Panc1 (cell line): Measurements from ENCODE around the gene NUDT4. TPM values are rescaled to one million over a fixed set of nuclear protein-coding genes. Genes with fewer than 3 reads are reported as not detected.
A peak's percentile ranks its signal among the peaks of the same experiment; 100 is the strongest.

ENCODE experiments used
- ATAC-seq: fragments of 200-7000 bp; cut with Tn5 transposase; 2 replicates; pipeline ENCODE4 v1.9.1; 2020; ENCODE audit warnings: mild to moderate bottlenecking, moderate library complexity
- BruUV-seq: library from RNA; stranded (reverse); fragments of 400-500 nt; replicated peaks from 2 replicates; lab custom pipeline; 2021; lab: Mats Ljungman, UMichigan
- CTCF ChIA-PET: fragments of 300-600 bp; sonication (Branson Sonifier 250); formaldehyde crosslinking; loops from one replicate; lab custom pipeline; 2022; ENCODE audit warnings: antibody characterized with exemption; lab: Charles Lee
- POLR2A ChIA-PET: fragments of 300-600 bp; sonication (Branson Sonifier 250); formaldehyde crosslinking; loops from one replicate; lab custom pipeline; 2022; ENCODE audit warnings: antibody characterized with exemption; lab: Charles Lee
- DNase-seq: peaks from one replicate; pipeline ENCODE4 v3.0.0-alpha.2; 2010; ENCODE audit warnings: low read depth, low spot score
- H3K27ac ChIP-seq: 2 replicates; pipeline ENCODE4 v1.5.1; 2011; ENCODE audit warnings: mild to moderate bottlenecking, low read length, inconsistent platforms
- H3K27me3 ChIP-seq: fragments of 200-500 bp; sonication (Bioruptor generic); 2 replicates; pipeline ENCODE4 v1.6.0; 2014; ENCODE audit warnings: low read length, inconsistent platforms; ENCODE audit not compliant: control insufficient read depth, insufficient read depth
- H3K36me3 ChIP-seq: fragments of 200-500 bp; sonication (Bioruptor generic); 2 replicates; pipeline ENCODE4 v1.5.1; 2014; ENCODE audit warnings: inconsistent platforms, mild to moderate bottlenecking, low read length, moderate library complexity; ENCODE audit not compliant: control insufficient read depth, insufficient read depth
- H3K4me1 ChIP-seq: 2 replicates; pipeline ENCODE4 v1.5.1; 2011; ENCODE audit warnings: inconsistent platforms, mild to moderate bottlenecking, low read length, moderate library complexity; ENCODE audit not compliant: control insufficient read depth, insufficient read depth
- H3K4me3 ChIP-seq, 2 experiments: 2 replicates each; pipeline ENCODE4 v1.5.1; 2011 to 2012; ENCODE audit warnings: low read depth in 2 of 2, low read length in 2 of 2, mild to moderate bottlenecking in 2 of 2, inconsistent platforms in 1 of 2, moderate library complexity in 1 of 2
- H3K9me3 ChIP-seq: fragments of 200-500 bp; sonication (Bioruptor generic); 2 replicates; pipeline ENCODE4 v1.5.1; 2014; ENCODE audit warnings: low read depth, mild to moderate bottlenecking, inconsistent platforms, low read length, moderate library complexity; ENCODE audit not compliant: control insufficient read depth, insufficient read depth
- CTCF ChIP-seq: fragments of 450-650 bp; IDR thresholded peaks from 2 replicates; pipeline ENCODE4 v1.5.1; 2017; ENCODE audit warnings: mild to moderate bottlenecking
- POLR2AphosphoS5 ChIP-seq: IDR thresholded peaks from 2 replicates; pipeline ENCODE4 v1.6.1; 2012; ENCODE audit warnings: mild to moderate bottlenecking, low read depth, low read length, moderate library complexity
- REST ChIP-seq, 2 experiments: IDR thresholded peaks; 2 replicates each; pipeline ENCODE4 v1.6.1; 2011 to 2012; ENCODE audit warnings: low read depth in 2 of 2, control low read depth in 1 of 2, low read length in 1 of 2, mild to moderate bottlenecking in 1 of 2, moderate library complexity in 1 of 2; ENCODE audit not compliant: insufficient read depth in 1 of 2
- SIN3A ChIP-seq: IDR thresholded peaks from 2 replicates; pipeline ENCODE4 v1.6.1; 2012; ENCODE audit warnings: low read depth, mild to moderate bottlenecking, low read length, moderate library complexity, borderline replicate concordance; ENCODE audit not compliant: insufficient read depth
- TCF7L2 ChIP-seq: IDR thresholded peaks from 2 replicates; pipeline ENCODE4 v1.6.1; 2011; ENCODE audit warnings: mild to moderate bottlenecking, low read depth, low read length, inconsistent platforms
- in situ Hi-C: cut with HindIII; loops from 2 replicates; pipeline ENCODE4 v1.10.0; 2016; ENCODE audit warnings: low sequenced_read_pairs, low pct_unique_long_range_greater_than_20kb
- intact Hi-C: fragments of 100-400 bp; cut with micrococcal nuclease; formaldehyde crosslinking; loops from one replicate; pipeline ENCODE4 v1.10.0; 2022; ENCODE audit not compliant: unreplicated experiment
- total RNA-seq: library from RNA; stranded (reverse); gene quantifications from one replicate; pipeline ENCODE4 v1.2.1, GENCODE V29; 2021; ENCODE audit not compliant: unreplicated experiment

NUDT4 gene
- total RNA-seq, 1 experiment from 2014 or later = 45.7 TPM

- ATAC-seq = no peak
- TF ChIP-seq CTCF (no peak), SIN3A (no peak), REST (IDR thresholded peaks at IDR 0.05; ENCODE audit: insufficient read depth in 1 of 2, low read depth in 2 of 2, low read length in 1 of 2) (no peak), POLR2AphosphoS5 (no peak)
- H3K36me3 ChIP-seq = no peaks in the 10 kb centered on the region; the same call in 1 of the 2 replicates
- ChIA-PET CTCF (no interaction called here), POLR2A (no interaction called here)
- H3K4me1 ChIP-seq = peaks cover 31% of the 10 kb centered on the region
- no TSS peak for BruUV-seq
- intact Hi-C loops (no loop called here), in situ Hi-C loops (no loop called here)
- H3K9me3 ChIP-seq = no peaks in the 10 kb centered on the region
- H3K27ac ChIP-seq = no peak overlapping the region
- no peak overlapping the region for H3K4me3 ChIP-seq
- no peaks in the 10 kb centered on the region for H3K27me3 ChIP-seq
- DNase-seq = no peak
These were observed 60.7 kb downstream of the NUDT4 start for GRCh38 chr12:93438266-93439050.

- ChIA-PET POLR2A (no interaction called here), CTCF (no interaction called here)
- ATAC-seq (no peak), DNase-seq (no peak)
- intact Hi-C loops (no loop called here), in situ Hi-C loops (no loop called here)
- Histone ChIP-seq H3K4me3 (peak overlapping the region; percentile 77 to 85), H3K9me3 (no peaks in the 10 kb centered on the region), H3K4me1 (peaks cover 31% of the 10 kb centered on the region), H3K27ac (peak overlapping the region; percentile 87), H3K36me3 (no peaks in the 10 kb centered on the region; the same call in 1 of the 2 replicates), H3K27me3 (no peaks in the 10 kb centered on the region)
- TF ChIP-seq POLR2AphosphoS5 (no peak), SIN3A (no peak), TCF7L2 (no peak), CTCF (no peak), REST (IDR thresholded peaks at IDR 0.05; ENCODE audit: insufficient read depth in 1 of 2, low read depth in 2 of 2, low read length in 1 of 2) (no peak)
- TSS peak; percentile 70 for BruUV-seq
These were observed 62.5 kb downstream of the NUDT4 start for GRCh38 chr12:93440043-93440835.
